WTC11 (cell line): ENCODE measurements around the gene DLG5.
A peak's percentile ranks its signal among the peaks of the same experiment; 100 is the strongest.

Experiments used
- CREB1 ChIP-seq: sonication (generic); formaldehyde crosslinking; IDR thresholded peaks from 2 replicates; pipeline ENCODE4 v1.8.0; 2023; ENCODE audit warnings: mild to moderate bottlenecking, missing genetic modification reagents
- ESRRA ChIP-seq: sonication (generic); formaldehyde crosslinking; IDR thresholded peaks from 2 replicates; pipeline ENCODE4 v1.8.1; 2022; ENCODE audit warnings: mild to moderate bottlenecking, missing genetic modification reagents, borderline replicate concordance
- RELA ChIP-seq: sonication (generic); formaldehyde crosslinking; IDR thresholded peaks from 2 replicates; pipeline ENCODE4 v1.8.1; 2022; ENCODE audit warnings: missing genetic modification reagents, mild to moderate bottlenecking, borderline replicate concordance
- ZNF138 ChIP-seq: sonication (generic); formaldehyde crosslinking; conservative IDR thresholded peaks from 2 replicates; pipeline ENCODE4 v1.8.1; 2022; ENCODE audit warnings: mild to moderate bottlenecking, moderate library complexity, missing genetic modification reagents
- ZNF396 ChIP-seq: fragments of 250-450 bp; sonication (Bioruptor Pico); IDR thresholded peaks from 2 replicates; pipeline ENCODE4 v1.8.0; 2021; ENCODE audit warnings: mild to moderate bottlenecking, moderate library complexity, borderline replicate concordance
- TF ChIP-seq, protein P1 (sequence below): sonication (generic); formaldehyde crosslinking; IDR thresholded peaks from 2 replicates; pipeline ENCODE4 v1.8.1; 2022; ENCODE audit warnings: low read depth, mild to moderate bottlenecking, moderate library complexity, missing genetic modification reagents, borderline replicate concordance
- TF ChIP-seq, protein P2 (sequence below): sonication (generic); formaldehyde crosslinking; IDR thresholded peaks from 2 replicates; pipeline ENCODE4 v1.8.0; 2022; ENCODE audit warnings: missing genetic modification reagents
- TF ChIP-seq, protein P3 (sequence below): fragments of 200-600 bp; IDR thresholded peaks from 2 replicates; pipeline ENCODE4 v1.8.0; 2022; ENCODE audit warnings: antibody characterized with exemption
- TF ChIP-seq, protein P4 (sequence below): sonication (generic); formaldehyde crosslinking; IDR thresholded peaks from 2 replicates; pipeline ENCODE4 v1.8.1; 2023; ENCODE audit warnings: mild to moderate bottlenecking, moderate library complexity, missing genetic modification reagents
- TF ChIP-seq, protein P5 (sequence below): sonication (generic); formaldehyde crosslinking; IDR thresholded peaks from 2 replicates; pipeline ENCODE4 v1.8.0; 2023; ENCODE audit warnings: missing genetic modification reagents
- TF ChIP-seq, protein P6 (sequence below): sonication (generic); formaldehyde crosslinking; conservative IDR thresholded peaks from 2 replicates; pipeline ENCODE4 v1.8.1; 2023; ENCODE audit warnings: mild to moderate bottlenecking, low read depth, missing genetic modification reagents, moderate library complexity
- TF ChIP-seq, protein P7 (sequence below): sonication (generic); formaldehyde crosslinking; IDR thresholded peaks from 2 replicates; pipeline ENCODE4 v1.8.1; 2023; ENCODE audit warnings: mild to moderate bottlenecking, missing genetic modification reagents, moderate library complexity

DNA sequence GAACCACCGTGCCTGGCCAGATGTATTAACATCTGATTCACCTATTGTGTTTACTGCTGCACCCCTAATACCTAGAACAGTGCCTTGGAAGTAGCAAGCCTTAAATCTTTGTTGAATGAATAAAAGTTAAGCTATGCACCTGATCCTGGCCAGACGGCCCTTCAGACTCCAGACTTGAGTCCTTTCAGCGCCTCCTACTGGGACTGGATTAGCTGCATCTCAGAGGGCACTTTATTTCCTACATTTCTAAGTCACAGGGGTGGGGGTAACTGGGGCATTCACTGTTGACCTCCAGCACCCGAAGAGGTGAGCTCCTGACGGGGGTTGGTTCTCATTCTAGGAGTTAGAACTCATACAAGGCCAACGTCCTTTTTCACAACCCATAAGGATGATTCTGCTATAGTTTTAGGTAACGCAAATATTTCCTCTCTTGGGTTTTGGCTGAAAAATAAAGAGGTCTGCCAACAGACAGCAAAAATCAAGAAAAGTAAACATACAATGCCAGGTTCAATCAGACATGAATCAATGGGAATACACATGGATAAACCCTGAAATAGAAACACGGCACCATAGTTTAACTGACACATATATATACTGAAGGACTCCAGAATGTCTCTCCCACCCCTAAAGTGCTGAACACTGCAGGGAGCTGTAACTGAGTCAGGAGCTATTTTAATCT is 48.0 kb upstream of the DLG5 start:
- TF ChIP-seq, protein P1, sequence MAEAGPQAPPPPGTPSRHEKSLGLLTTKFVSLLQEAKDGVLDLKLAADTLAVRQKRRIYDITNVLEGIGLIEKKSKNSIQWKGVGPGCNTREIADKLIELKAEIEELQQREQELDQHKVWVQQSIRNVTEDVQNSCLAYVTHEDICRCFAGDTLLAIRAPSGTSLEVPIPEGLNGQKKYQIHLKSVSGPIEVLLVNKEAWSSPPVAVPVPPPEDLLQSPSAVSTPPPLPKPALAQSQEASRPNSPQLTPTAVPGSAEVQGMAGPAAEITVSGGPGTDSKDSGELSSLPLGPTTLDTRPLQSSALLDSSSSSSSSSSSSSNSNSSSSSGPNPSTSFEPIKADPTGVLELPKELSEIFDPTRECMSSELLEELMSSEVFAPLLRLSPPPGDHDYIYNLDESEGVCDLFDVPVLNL (CRISPR knock-in tag) = no peak
- TF ChIP-seq, protein P2, sequence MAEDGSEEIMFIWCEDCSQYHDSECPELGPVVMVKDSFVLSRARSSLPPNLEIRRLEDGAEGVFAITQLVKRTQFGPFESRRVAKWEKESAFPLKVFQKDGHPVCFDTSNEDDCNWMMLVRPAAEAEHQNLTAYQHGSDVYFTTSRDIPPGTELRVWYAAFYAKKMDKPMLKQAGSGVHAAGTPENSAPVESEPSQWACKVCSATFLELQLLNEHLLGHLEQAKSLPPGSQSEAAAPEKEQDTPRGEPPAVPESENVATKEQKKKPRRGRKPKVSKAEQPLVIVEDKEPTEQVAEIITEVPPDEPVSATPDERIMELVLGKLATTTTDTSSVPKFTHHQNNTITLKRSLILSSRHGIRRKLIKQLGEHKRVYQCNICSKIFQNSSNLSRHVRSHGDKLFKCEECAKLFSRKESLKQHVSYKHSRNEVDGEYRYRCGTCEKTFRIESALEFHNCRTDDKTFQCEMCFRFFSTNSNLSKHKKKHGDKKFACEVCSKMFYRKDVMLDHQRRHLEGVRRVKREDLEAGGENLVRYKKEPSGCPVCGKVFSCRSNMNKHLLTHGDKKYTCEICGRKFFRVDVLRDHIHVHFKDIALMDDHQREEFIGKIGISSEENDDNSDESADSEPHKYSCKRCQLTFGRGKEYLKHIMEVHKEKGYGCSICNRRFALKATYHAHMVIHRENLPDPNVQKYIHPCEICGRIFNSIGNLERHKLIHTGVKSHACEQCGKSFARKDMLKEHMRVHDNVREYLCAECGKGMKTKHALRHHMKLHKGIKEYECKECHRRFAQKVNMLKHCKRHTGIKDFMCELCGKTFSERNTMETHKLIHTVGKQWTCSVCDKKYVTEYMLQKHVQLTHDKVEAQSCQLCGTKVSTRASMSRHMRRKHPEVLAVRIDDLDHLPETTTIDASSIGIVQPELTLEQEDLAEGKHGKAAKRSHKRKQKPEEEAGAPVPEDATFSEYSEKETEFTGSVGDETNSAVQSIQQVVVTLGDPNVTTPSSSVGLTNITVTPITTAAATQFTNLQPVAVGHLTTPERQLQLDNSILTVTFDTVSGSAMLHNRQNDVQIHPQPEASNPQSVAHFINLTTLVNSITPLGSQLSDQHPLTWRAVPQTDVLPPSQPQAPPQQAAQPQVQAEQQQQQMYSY (CRISPR knock-in tag) = no peak
- TF ChIP-seq, protein P3, sequence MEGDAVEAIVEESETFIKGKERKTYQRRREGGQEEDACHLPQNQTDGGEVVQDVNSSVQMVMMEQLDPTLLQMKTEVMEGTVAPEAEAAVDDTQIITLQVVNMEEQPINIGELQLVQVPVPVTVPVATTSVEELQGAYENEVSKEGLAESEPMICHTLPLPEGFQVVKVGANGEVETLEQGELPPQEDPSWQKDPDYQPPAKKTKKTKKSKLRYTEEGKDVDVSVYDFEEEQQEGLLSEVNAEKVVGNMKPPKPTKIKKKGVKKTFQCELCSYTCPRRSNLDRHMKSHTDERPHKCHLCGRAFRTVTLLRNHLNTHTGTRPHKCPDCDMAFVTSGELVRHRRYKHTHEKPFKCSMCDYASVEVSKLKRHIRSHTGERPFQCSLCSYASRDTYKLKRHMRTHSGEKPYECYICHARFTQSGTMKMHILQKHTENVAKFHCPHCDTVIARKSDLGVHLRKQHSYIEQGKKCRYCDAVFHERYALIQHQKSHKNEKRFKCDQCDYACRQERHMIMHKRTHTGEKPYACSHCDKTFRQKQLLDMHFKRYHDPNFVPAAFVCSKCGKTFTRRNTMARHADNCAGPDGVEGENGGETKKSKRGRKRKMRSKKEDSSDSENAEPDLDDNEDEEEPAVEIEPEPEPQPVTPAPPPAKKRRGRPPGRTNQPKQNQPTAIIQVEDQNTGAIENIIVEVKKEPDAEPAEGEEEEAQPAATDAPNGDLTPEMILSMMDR = peak; percentile 52
- TF ChIP-seq RELA (CRISPR knock-in tag) = no peak
- TF ChIP-seq, protein P4, sequence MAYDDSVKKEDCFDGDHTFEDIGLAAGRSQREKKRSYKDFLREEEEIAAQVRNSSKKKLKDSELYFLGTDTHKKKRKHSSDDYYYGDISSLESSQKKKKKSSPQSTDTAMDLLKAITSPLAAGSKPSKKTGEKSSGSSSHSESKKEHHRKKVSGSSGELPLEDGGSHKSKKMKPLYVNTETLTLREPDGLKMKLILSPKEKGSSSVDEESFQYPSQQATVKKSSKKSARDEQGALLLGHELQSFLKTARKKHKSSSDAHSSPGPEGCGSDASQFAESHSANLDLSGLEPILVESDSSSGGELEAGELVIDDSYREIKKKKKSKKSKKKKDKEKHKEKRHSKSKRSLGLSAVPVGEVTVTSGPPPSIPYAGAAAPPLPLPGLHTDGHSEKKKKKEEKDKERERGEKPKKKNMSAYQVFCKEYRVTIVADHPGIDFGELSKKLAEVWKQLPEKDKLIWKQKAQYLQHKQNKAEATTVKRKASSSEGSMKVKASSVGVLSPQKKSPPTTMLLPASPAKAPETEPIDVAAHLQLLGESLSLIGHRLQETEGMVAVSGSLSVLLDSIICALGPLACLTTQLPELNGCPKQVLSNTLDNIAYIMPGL (CRISPR knock-in tag) = no peak
- no peak for TF ChIP-seq ESRRA (CRISPR knock-in tag)
- TF ChIP-seq, protein P5, sequence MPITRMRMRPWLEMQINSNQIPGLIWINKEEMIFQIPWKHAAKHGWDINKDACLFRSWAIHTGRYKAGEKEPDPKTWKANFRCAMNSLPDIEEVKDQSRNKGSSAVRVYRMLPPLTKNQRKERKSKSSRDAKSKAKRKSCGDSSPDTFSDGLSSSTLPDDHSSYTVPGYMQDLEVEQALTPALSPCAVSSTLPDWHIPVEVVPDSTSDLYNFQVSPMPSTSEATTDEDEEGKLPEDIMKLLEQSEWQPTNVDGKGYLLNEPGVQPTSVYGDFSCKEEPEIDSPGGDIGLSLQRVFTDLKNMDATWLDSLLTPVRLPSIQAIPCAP (CRISPR knock-in tag) = no peak
- TF ChIP-seq, protein P6, sequence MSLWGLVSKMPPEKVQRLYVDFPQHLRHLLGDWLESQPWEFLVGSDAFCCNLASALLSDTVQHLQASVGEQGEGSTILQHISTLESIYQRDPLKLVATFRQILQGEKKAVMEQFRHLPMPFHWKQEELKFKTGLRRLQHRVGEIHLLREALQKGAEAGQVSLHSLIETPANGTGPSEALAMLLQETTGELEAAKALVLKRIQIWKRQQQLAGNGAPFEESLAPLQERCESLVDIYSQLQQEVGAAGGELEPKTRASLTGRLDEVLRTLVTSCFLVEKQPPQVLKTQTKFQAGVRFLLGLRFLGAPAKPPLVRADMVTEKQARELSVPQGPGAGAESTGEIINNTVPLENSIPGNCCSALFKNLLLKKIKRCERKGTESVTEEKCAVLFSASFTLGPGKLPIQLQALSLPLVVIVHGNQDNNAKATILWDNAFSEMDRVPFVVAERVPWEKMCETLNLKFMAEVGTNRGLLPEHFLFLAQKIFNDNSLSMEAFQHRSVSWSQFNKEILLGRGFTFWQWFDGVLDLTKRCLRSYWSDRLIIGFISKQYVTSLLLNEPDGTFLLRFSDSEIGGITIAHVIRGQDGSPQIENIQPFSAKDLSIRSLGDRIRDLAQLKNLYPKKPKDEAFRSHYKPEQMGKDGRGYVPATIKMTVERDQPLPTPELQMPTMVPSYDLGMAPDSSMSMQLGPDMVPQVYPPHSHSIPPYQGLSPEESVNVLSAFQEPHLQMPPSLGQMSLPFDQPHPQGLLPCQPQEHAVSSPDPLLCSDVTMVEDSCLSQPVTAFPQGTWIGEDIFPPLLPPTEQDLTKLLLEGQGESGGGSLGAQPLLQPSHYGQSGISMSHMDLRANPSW (CRISPR knock-in tag) = no peak
- no peak for TF ChIP-seq CREB1 (CRISPR knock-in tag)
- TF ChIP-seq, protein P7, sequence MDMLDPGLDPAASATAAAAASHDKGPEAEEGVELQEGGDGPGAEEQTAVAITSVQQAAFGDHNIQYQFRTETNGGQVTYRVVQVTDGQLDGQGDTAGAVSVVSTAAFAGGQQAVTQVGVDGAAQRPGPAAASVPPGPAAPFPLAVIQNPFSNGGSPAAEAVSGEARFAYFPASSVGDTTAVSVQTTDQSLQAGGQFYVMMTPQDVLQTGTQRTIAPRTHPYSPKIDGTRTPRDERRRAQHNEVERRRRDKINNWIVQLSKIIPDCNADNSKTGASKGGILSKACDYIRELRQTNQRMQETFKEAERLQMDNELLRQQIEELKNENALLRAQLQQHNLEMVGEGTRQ = no peak
- no peak for TF ChIP-seq ZNF396 (CRISPR knock-in tag)
- no peak for TF ChIP-seq ZNF138
